Activated CD4-positive, CD25-positive, alpha-beta regulatory T cell treated with anti-CD3 and anti-CD28 coated beads, Interleukin-2, amount 50 U/mL, for 16 hours (primary cell): Measurements from ENCODE around the gene ICAM1.
"Not testable (repeated sequence)": the region's sequence is repeated elsewhere in the genome, so short reads cannot be mapped to it uniquely, and the experiment has no call there.

Experiments used
- DNase-seq: peaks from one replicate; pipeline ENCODE4 v3.0.0-alpha.2; 2020; ENCODE audit warnings: low read depth, low spot score

The ICAM1 gene

GRCh38 chr19:10241826-10242449 is 29.0 kb upstream of the ICAM1 start:
- not testable (repeated sequence) for DNase-seq

- no peak for DNase-seq
These were observed 27.3 kb upstream of the ICAM1 start for GRCh38 chr19:10243606-10244005.

DNA sequence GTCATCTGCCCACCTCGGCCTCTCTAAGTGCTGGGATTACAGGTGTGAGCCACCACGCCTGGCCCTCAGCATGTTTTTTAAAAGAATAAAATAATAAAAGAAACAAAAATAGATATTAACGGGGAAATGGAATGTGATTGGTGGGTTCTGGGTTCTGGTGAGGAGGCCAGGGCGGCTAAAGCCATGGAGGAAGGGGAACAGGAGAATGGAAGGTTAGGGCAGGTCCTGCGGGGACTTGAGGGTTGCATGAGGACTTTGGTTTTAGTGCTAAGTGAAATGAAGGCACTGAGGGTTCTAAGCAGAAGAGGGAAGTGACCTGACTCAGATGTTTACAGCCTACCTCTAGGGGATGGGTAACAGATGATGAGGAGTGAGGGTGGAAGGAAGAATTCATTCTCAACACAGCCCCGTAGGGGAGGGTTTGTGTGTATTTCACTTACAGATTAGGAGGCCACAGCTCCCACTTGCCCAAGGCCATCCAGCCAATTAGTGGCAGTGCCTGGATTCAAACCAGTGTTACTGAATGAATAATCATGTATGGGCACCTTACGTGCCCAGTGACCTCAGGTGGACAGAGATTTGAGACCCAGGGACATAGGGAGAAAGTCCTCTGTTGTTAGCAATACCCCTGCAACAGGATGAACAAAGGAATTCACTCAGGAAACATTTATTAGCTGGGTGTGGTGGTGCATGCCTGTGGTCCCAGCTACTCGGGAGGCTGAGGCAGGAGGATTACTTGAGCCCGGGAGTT is 25.6 kb upstream of the ICAM1 start:
- no peak for DNase-seq

GRCh38 chr19:10246511-10246910 is 24.4 kb upstream of the ICAM1 start:
- no peak for DNase-seq

GRCh38 chr19:10251792-10252694 is 18.9 kb upstream of the ICAM1 start, which contains the start of gene MRPL4:
MRPL4 (plus strand) TSS chr19:10252214; CDS start chr19:10252254, 40 bp downstream.
- peak; percentile 97 for DNase-seq

DNA sequence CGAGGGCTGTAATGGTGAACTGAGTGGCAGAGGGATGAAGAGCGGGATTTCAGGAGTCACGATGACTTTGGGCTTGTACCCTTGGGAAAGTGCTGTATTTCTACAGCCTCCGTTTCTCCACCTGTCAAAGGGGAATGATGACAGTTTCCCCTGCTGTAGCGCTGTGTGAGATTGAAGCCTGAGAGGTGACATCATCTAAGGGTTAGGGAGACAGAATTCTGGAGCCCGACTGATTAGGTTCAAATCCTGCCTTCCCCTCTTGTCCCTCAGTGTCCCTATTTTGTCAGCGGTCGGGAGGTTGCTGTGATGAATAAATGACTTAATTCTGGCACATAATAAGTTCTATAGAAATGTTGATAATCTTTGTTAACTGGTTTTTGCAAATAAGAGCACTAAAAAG is 18.2 kb upstream of the ICAM1 start:
- DNase-seq, result no peak

GRCh38 chr19:10254244-10254643 is 16.7 kb upstream of the ICAM1 start:
- DNase-seq, result no peak

DNA sequence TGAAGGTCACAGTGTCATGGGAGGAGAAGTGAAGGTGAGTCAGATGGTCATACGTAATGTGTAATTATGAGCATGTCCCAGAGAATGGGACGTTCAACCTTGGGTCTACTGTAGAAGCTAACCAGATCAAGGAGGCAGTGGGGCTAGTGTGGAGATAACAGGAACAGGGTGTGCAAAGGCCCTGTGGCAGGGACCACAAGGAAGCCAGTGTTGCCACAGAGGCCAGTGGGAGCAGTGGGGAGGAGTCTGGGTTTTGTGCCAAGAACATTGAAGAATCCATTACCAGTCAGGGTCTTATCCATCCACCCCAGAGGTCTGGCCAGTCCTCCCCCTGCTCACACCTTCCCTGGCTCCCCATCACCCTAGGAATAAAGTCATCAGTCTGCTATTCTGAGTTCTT is 15.6 kb upstream of the ICAM1 start:
- DNase-seq, result no peak

DNA sequence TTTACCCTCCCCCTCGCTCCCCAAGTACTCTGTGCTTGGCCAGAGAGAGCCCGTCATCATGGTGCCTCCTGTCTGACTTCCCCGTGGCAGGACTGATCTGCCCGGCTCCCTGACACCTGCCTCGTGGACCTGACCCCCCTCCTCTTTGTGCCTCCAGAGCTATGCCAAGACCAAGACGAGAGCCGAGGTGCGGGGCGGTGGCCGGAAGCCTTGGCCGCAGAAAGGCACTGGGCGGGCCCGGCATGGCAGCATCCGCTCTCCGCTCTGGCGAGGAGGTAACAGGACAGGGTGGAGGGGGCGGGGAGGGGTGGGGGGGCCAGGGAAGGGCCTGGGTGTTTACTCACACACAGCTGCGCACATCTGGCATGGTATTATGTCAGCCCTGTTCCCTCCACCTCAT is 14.4 kb upstream of the ICAM1 start:
- DNase-seq, result no peak

DNA sequence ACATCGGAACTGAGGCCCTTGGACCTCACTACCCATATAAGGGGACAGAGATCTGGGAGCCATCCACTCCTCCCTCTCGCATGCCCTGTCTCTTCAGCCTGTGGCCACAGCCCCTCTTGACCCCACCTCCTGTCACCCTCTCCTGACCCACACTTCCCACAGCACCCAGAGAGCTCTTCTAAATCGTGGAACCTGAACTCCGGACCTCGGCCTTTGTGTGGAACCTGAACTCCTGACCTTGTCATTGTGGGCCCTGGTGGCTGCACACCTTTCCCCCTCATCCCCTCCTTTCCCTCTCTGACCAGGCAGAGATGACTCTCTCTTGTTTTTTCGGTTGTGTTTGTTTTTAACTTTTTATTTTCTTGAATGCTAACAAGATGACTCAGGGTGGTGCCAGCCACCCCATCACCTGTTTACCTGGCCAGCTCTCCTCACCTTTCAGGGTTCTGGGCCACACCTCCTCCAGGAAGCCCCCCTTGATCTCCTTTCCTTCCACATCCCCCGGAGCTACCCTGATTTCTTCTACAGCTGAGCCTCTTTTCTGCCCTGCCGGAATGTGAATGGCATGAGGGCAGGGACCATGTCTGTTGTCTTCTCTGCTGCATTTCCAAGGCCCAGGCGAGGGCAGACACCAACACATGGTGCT is 13.8 kb upstream of the ICAM1 start:
- no peak for DNase-seq

GRCh38 chr19:10258080-10258710 is 12.7 kb upstream of the ICAM1 start:
- DNase-seq, result no peak

- peak; percentile 81 for DNase-seq
These were observed 11.6 kb upstream of the ICAM1 start for GRCh38 chr19:10259162-10259905.

- no peak for DNase-seq
These were observed 10.8 kb upstream of the ICAM1 start for GRCh38 chr19:10260141-10260584.

- no peak for DNase-seq
These were observed 8.1 kb upstream of the ICAM1 start for GRCh38 chr19:10262771-10263170.

- no peak for DNase-seq
These were observed 4.2 kb upstream of the ICAM1 start for GRCh38 chr19:10266706-10267105.

- no peak for DNase-seq
These were observed 2.8 kb upstream of the ICAM1 start for GRCh38 chr19:10268071-10268470.

DNA sequence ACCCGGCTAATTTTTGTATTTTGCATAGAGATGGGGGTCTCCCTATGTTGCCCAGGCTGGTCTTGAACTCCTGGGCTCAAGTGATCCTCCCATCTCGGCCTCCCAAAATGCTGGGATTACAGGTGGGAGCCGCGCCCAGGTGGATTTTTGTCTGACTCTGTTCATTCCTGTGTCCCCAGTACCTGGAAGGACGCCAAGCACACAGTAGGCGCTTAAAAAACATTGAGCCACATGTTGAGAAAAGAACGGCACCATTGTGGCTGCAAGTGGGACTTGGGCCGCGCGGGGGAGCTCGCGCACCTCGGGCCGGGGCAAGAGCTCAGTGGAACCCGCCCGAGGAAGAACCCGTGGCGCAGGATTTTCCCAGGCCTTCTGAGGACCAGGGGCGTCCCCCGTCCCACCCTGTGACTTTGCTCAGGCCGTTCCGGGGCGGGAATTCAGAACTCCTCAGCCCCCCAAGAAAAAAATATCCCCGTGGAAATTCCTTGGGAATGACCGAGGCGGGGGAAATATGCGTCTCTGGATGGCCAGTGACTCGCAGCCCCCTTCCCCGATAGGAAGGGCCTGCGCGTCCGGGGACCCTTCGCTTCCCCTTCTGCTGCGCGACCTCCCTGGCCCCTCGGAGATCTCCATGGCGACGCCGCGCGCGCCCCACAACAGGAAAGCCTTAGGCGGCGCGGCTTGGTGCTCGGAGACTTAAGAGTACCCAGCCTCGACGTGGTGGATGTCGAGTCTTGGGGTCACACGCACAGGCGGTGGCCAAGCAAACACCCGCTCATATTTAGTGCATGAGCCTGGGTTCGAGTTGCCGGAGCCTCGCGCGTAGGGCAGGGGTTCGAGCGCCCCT is 1.4 kb upstream of the ICAM1 start:
- peak; percentile 73 for DNase-seq

GRCh38 chr19:10270180-10270615 is 722 bp upstream of the ICAM1 start:
- no peak for DNase-seq

DNA sequence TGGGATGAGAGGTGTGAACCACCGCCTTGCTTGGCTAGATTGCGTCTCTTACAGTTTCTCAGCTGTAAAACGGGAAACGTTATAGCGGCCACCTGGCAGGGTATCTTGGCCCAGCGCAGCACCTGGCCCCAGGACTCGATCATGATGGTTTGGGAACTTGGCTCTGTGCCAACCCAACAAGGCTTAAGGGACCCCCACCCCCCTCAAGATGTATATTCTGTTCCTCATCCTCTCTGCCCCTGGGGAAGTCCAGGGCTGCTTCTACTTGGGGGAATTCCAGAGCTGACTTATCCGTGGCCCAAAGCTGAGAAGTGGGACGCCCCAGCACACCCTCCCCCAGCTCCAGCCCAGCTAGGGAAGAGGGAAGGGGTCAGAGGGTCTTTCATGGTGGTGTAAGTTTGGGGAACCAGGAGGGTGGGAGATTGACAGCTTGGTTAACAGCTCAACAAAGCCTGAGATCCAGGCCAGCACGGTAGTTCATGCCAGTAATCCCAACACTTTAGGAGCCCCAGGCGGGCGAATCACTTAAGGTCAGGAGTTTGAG is 695 bp downstream of the ICAM1 start:
- DNase-seq, result no peak
